GM12891 (cell line): ENCODE data around the gene NECTIN1.

Source experiments
- DNase-seq: peaks from one replicate; pipeline ENCODE4 v3.0.0; 2011; ENCODE audit warnings: low spot score; ENCODE audit not compliant: insufficient read length
- FAIRE-seq: peaks from 2 replicates; lab custom pipeline; 2011; peaks lifted over from hg19 to GRCh38; lab: Jason Lieb, UNC
- PAX5 ChIP-seq: IDR thresholded peaks from 2 replicates; pipeline ENCODE4 v1.6.1; 2011; ENCODE audit warnings: low read length, moderate library complexity, mild to moderate bottlenecking; ENCODE audit not compliant: insufficient read depth, severe bottlenecking
- POLR2A ChIP-seq: IDR thresholded peaks from 2 replicates; pipeline ENCODE4 v1.6.1; 2011; ENCODE audit warnings: low read depth, low read length, control low read depth
- POLR2AphosphoS5 ChIP-seq: IDR thresholded peaks from 2 replicates; pipeline ENCODE4 v1.6.1; 2011; ENCODE audit warnings: low read depth, low read length, control low read depth
- POU2F2 ChIP-seq: IDR thresholded peaks from 2 replicates; pipeline ENCODE4 v1.6.1; 2011; ENCODE audit warnings: low read depth, mild to moderate bottlenecking, control low read depth, low read length, moderate library complexity
- SPI1 ChIP-seq: IDR thresholded peaks from 2 replicates; pipeline ENCODE4 v1.6.1; 2011; ENCODE audit warnings: low read depth, low read length, control low read depth
- TAF1 ChIP-seq: IDR thresholded peaks from 2 replicates; pipeline ENCODE4 v1.6.1; 2011; ENCODE audit warnings: low read depth, low read length, control low read depth

NECTIN1 gene

DNA sequence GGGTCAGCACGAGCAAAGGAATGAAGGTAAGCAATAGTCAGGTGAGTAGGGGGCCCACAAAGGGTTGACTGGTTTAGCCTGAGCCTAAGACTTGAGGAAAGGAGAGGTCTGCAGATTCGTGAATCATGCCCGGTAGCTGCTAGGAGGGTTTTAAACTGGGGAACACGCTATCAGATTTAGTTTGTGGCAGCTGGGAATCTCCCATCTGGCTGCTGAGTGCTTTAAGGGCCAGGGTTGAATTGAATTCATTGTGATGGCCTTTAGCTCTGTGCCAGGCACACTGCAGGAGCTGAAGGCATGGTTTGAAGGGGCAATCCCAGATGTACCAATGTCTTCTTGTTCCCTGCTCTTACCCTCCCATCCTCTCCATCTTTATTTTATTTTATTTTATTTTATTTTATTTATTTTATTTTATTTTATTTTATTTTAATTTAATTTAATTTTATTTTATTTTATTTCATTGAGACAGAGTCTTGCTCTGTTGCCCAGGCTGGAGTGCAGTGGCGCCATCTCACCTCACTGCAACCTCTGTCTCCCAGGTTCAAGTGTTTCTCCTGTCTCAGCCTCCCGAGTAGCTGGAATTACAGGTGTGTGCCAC, 1.9 kb upstream of the NECTIN1 start:
- no peak for DNase-seq
- no peak for TF ChIP-seq POLR2A
- no peak for TF ChIP-seq PAX5
- no peak for TF ChIP-seq TAF1
- TF ChIP-seq POU2F2: no peak
- TF ChIP-seq SPI1: no peak
- no peak for TF ChIP-seq POLR2AphosphoS5
- FAIRE-seq: no peak

DNA sequence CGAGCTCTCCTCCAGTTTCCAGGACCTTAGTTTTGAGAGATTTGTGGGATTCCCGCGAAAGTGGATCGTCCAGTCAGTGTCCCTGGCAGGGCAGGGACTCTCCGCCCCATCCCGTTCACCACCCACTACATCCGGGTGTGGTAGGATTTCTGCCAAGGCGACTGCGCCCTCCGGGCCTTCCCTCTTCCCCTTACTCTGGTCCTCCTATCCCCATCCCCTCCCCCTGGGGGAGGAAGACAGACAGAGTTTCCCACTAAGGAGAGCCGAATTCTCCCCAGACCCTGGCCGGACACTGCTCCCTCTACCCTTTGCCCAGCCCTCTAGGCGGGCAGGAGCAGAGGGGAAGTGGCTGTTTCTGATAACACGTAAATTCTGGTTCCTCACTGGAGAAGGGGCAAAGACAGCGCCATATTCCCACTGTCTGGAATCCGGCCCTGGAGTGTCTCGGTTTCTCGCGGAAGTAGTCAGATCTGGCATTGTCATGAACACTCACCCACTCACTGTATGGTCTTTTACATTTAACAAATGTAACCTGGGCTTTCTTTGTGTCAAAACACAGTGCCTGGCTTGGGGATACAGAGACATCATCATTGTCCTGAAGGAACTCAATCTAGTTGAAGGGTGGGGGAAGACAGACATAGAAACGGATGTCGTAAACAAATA, 1.1 kb upstream of the NECTIN1 start:
- FAIRE-seq (no peak), DNase-seq (no peak)
- TF ChIP-seq POLR2AphosphoS5: no peak
- no peak for TF ChIP-seq POLR2A
- TF ChIP-seq TAF1: no peak
- TF ChIP-seq SPI1: peak; percentile 36; the same call in 1 of the 2 replicates

DNA sequence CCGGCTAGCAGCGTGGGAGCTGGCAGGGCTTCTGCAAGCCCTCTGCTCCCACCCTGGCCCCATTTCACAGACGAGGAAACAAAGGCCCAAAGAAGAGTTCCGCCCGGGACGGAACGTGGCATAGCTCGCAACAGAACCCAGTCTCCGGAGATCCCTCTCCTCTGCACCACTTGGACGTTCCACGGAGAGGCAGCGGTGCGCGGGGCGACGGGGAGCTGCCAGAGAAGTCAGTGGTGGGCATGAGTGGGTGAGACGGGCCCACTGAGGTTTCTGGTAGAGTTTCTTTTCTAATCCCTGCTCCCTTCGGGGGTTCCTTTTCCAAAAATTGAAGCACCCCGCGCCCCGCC, 554 bp upstream of the NECTIN1 start:
- DNase-seq: no peak
- FAIRE-seq: no peak
- TF ChIP-seq TAF1: no peak
- no peak for TF ChIP-seq SPI1
- TF ChIP-seq POU2F2: no peak
- TF ChIP-seq PAX5: no peak
- TF ChIP-seq POLR2AphosphoS5: no peak
- TF ChIP-seq POLR2A: no peak

DNA sequence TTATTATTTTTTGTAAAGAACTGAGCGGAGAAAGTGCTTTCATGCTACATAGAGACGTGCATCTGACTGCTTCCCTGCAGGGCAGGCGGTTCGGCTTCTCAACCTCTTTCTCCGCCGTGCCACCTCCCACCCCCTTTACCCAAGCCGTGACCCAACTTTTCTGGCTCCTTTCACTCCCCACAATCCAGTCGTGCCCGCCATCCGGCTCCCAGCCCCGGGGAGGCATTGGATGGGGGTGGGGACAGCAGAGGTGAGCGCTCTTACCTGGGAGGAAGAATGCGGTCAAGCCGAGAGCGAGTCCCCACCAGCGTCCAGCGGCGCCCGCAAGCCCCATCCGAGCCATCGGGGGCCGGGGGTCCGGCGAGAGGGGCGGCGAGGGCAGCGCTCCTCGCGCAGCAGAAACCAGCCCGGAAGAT, 781 bp downstream of the NECTIN1 start:
- TF ChIP-seq POLR2AphosphoS5 (no peak), POLR2A (no peak), PAX5 (no peak), TAF1 (no peak), SPI1 (no peak), POU2F2 (no peak)
- FAIRE-seq (no peak), DNase-seq (no peak)

DNA sequence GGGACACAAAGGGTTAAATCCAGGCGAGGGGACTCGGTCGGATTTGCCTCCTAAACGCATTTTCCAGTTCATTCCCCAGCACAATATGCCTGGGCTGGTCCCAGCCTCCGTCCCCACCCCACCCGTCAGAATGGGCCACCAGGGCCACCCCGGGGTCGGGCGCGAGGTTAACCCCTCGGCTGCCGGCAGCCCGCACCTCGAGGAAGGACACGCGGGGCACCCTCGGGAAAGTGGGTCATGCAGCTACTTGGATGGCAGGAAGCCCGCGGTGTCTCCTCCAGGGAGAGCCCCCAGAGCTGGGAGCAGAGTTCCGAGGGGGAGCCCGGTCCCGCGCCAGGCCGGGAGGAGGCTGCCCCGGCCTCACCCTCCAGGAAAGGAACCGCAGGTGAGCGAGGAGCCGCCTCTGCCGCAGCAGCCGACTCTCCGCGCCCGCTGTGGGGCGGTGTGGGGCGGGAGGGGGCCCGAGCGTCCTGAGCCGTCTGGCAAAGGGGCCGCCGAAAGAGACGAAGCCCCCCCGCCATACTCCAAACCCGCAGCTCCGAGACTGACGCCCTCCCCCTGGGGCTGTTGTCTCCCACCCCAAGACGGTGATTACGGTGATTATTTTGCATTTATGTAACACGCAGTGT, 1.4 kb downstream of the NECTIN1 start:
- FAIRE-seq: peak; percentile 78
- TF ChIP-seq POU2F2: no peak
- no peak for TF ChIP-seq POLR2A
- no peak for TF ChIP-seq PAX5
- no peak for TF ChIP-seq POLR2AphosphoS5
- TF ChIP-seq TAF1: no peak
- TF ChIP-seq SPI1: no peak
- DNase-seq: peak; percentile 56

DNA sequence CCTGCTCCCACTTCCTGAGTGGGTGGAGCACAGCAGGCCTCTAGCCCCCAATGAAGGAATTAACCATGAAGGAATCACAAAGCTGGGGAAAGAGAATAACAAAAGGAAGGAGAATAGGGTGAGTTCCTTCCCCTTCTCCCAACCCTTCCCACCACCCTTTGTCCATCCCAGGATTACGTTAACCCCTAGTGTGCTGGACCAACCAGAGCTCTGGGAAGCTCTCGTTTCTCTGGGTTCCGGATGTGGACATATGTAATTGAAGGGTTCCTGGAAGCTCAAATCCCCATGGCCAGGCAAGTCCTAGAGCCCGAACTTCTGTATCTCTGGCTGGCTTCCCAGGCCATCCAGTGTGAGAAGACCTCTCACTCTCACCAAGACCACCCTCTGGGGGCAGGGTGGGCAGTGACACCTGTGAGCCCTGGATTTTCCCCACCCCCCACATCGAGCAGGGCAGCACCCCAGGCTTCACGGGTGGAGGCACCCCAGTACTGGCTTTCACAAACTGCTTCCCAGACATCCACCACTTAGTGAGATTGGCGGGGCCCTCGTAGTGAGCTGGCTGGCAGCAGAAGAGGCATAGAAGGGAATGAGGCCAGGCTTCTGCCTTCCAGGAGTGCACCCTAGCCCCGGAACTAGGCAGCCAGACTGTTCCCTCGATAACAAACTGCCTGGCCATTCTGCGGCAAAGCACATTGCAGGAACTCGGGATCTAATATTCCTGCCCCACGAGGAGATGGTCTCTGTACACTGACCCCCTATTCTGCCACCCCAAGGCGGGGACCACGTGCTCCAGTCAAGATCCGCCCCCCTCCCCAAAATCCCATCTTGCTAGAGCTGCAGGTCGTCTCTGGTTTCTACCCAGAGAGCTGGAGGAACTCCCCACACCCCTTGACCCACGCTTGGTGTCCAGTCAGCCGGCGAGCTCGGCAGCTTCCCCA, 2.1 kb downstream of the NECTIN1 start:
- no peak for DNase-seq
- FAIRE-seq: peak; percentile 13
- TF ChIP-seq POU2F2: no peak
- TF ChIP-seq SPI1: no peak
- no peak for TF ChIP-seq PAX5
- no peak for TF ChIP-seq TAF1
- no peak for TF ChIP-seq POLR2AphosphoS5
- TF ChIP-seq POLR2A: no peak

DNA sequence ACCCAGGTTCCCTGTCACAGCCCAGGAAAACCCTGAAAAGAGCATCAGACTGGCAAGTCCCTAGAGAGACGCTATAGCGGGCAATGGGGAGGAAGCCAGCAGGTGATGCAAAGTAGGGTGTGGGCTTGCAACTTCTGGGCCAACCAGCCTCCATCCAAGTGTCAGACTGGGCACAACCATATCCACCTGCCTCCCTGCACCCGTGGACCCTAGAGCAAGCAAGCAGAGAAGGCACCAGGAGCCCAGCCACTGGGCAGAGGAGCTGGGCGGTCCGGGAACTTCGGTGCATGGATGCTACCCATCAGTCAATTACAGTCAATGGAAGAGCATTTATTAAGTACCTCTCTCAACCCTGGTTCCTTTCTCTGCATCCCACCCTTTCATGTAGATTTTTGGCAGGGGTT, 2.8 kb downstream of the NECTIN1 start:
- peak; percentile 78 for FAIRE-seq
- no peak for DNase-seq
- TF ChIP-seq TAF1: no peak
- TF ChIP-seq POLR2AphosphoS5: no peak
- no peak for TF ChIP-seq POLR2A
- no peak for TF ChIP-seq POU2F2

DNA sequence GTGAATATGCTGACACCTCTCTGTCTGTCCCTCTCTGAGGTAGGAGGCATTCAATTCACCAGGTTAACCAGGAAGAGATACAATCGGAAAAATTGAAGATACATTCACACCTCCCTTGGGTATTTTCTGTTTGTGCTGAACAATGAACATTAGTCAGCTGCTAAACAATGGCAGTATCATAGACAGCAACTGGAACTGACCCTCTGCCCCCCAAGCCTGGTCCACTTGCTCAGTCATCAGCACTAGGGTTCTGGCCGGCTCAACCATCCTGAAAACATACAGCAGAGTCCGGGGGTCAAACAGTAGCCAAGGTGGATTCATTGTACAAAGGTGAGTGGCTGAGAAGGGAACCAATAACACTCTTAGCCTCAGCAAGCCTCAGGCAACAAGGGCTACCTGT, 4.0 kb downstream of the NECTIN1 start:
- no peak for TF ChIP-seq TAF1
- no peak for TF ChIP-seq SPI1
- no peak for TF ChIP-seq POLR2AphosphoS5
- no peak for TF ChIP-seq POLR2A
- TF ChIP-seq PAX5: no peak
- TF ChIP-seq POU2F2: no peak
- peak; percentile 31 for FAIRE-seq
- DNase-seq: no peak

DNA sequence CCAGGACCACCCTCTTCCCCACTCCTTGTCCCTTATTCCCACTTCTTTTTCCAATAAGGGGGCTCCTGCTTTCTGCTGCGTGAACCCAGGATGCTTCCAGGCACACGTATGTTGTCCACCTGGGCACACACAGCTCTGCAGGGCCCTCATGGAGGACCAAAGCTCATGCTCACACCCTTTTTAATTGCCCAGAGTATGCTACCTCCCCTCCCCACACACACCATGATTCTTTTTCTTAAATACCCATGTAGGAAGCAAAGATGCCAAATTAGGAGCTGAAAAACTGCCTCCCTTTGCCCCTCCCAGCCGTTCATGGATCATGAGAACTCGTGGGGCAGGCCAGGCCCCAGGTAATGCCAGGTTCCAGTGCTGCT, 5.1 kb downstream of the NECTIN1 start:
- no peak for FAIRE-seq
- DNase-seq: no peak
- TF ChIP-seq POLR2AphosphoS5 (no peak), TAF1 (no peak), SPI1 (no peak), POLR2A (no peak), PAX5 (no peak), POU2F2 (no peak)
